GM12874 (cell line): ENCODE data around the gene TMEM214.

ENCODE experiments used
- CTCF ChIP-seq: IDR thresholded peaks from 2 replicates; pipeline ENCODE4 v1.5.1; 2011; ENCODE audit warnings: low read depth, mild to moderate bottlenecking, control low read depth, low read length, moderate library complexity; ENCODE audit not compliant: insufficient read depth

The TMEM214 gene

GRCh38 chr2:27084297-27085061 lies 51.7 kb downstream of the TMEM214 start:
- no peak for TF ChIP-seq CTCF

- no peak for TF ChIP-seq CTCF
These were observed 52.4 kb downstream of the TMEM214 start for GRCh38 chr2:27085062-27085672.

DNA sequence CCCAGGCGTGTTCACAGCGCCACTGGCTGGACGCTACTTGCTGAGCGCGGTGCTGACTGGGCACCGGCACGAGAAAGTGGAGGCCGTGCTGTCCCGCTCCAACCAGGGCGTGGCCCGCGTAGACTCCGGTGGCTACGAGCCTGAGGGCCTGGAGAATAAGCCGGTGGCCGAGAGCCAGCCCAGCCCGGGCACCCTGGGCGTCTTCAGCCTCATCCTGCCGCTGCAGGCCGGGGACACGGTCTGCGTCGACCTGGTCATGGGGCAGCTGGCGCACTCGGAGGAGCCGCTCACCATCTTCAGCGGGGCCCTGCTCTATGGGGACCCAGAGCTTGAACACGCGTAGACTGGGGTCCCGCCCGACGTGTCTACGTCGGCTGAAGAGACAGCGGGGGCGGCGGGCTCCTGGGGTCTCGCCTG lies 52.9 kb downstream of the TMEM214 start:
- peak; percentile 35; the same call in 1 of the 2 replicates for TF ChIP-seq CTCF

- peak; percentile 92 for TF ChIP-seq CTCF
These were observed 53.4 kb downstream of the TMEM214 start for GRCh38 chr2:27086090-27086723.

GRCh38 chr2:27086724-27087593 lies 54.2 kb downstream of the TMEM214 start, which contains the start of gene KHK:
TSS of gene KHK (plus strand) at chr2:27086772. CDS start at chr2:27087260, 488 bp downstream.
- TF ChIP-seq CTCF, result no peak

- no peak for TF ChIP-seq CTCF
These were observed 55.2 kb downstream of the TMEM214 start for GRCh38 chr2:27087823-27088410.
